ENCODE data around the gene NENF.
"Not testable (repeated sequence)": the region's sequence is repeated elsewhere in the genome, so short reads cannot be mapped to it uniquely, and the experiment has no call there.

Gene NENF

GRCh38 chr1:212432661-212433576 lies at the start of gene NENF:
Gene NENF (plus strand): TSS chr1:212432920. CDS start chr1:212432944, 24 bp downstream.
- DNase-seq (ENCODE audit: low read depth), result peak; percentile 61

- DNase-seq (ENCODE audit: low read depth), result no peak
Observed at GRCh38 chr1:212386029-212386428, 46.7 kb upstream of the NENF start.

DNA sequence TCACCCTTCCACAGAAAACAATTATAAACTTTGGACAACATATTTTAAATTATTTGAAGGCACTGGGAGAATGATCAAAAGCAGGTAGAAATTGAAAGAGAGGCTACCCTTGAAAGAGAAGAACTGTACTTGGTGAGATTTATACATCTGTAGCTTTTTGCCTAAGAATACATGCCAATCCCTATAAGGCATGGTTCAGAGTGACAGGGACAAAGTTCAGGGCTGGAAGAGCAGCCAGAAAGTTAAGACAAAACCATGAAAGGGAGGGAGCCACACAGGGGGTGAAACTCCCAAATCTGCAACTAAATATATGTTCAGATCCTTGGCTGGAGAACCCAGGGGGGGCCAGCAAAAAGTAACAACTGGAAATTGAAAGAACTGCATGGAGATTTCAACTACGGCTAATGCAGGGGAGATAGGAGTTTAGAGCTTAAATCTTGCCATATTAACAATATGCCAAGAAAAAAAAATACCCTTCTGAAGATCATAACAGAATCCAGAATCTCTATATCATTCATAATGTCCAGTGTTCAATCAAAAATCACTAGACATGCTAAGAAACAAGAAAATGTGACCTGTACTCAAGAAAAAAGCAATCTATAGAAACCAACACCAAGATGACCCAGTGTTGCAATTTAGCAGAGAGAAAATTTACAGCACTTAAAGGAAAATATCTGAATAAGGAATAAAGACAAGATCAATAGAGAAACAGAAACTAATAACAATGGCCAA lies 43.6 kb upstream of the NENF start:
- no peak for DNase-seq (ENCODE audit: low read depth)

- not testable (repeated sequence) for DNase-seq (ENCODE audit: low read depth)
Observed at GRCh38 chr1:212395678-212396437, 36.9 kb upstream of the NENF start.

DNA sequence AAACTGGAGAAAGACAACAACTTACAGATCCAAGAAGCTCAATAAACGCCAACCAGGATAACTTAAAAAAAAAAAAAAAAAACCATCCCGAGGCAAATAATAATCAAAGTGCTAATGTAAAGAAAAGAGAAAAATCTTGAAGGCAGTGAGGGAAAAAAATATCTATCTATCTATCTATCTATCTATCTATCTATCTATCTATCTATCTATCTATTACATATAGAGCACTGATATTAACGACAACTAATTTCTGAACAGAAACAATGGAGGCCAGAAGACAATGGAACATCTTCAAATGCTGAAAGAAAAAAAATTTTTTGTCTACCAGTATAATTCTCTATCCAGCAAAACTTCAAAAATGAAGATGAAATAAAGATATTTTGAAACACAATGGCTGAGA lies 36.1 kb upstream of the NENF start:
- DNase-seq (ENCODE audit: low read depth), result no peak

- no peak for DNase-seq (ENCODE audit: low read depth)
Observed at GRCh38 chr1:212397171-212397570, 35.5 kb upstream of the NENF start.

- DNase-seq (ENCODE audit: low read depth), result no peak
Observed at GRCh38 chr1:212401042-212401441, 31.7 kb upstream of the NENF start.

DNA sequence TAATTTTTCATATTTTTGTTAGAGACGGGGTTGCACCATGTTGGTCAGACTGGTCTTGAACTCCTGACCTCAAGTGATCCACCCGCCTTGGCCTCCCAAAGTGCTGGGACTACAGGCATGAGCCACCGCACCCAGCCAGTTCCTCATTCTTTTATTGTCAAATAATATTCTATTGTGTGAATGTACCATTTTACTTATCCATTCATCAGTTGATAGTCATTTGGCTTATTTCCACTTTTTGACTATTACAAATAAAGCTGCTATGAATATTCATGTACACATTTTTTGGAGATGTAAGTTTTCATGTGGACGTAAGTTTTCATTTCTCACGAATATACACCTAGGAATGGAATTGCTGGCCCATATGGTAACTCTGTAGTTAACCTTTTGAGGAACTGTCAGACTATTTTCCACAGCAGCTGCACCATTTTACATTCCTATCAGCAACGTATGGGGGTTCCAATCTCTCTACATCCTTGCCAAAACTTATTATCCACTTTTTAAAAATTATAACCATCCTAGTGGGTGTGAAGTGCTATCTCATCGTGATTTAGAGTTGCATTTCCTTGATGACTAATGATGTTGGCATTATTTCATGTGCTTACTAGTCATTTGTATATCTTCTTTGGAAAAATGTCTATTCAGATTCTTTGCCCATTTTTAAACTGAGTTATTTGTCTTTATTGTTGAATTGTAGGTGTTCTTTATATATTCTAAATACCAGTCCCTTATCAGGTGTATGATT lies 30.7 kb upstream of the NENF start:
- DNase-seq (ENCODE audit: low read depth), result no peak

DNA sequence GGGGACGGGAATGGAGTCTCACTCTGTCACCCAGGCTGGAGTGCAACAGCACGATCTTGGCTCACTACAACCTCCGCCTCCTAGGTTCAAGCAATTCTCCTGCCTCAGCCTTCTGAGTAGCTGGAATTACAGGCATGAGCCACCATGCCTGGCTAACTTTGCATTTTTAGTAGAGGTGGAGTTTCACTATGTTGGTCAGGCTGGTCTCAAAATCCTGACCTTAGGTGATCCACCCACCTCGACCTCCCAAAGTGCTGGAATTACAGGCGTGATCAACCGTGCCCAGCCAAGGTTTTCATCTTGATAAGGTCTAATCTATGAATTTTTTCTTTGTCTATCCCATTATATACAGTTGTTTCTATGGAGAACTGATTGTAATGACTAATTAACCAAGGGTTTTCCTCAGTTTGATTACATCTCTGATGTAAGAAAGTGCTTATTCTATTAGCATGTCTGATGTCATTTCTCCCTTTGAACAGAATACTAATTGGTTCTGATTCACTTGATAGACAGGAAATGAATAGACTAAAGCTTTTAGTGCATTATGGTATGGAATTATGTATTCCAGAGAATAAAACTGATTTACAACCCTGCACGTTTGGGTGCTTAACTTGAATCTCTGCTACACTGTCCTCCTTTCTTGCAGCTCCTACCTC lies 29.9 kb upstream of the NENF start:
- no peak for DNase-seq (ENCODE audit: low read depth)

DNA sequence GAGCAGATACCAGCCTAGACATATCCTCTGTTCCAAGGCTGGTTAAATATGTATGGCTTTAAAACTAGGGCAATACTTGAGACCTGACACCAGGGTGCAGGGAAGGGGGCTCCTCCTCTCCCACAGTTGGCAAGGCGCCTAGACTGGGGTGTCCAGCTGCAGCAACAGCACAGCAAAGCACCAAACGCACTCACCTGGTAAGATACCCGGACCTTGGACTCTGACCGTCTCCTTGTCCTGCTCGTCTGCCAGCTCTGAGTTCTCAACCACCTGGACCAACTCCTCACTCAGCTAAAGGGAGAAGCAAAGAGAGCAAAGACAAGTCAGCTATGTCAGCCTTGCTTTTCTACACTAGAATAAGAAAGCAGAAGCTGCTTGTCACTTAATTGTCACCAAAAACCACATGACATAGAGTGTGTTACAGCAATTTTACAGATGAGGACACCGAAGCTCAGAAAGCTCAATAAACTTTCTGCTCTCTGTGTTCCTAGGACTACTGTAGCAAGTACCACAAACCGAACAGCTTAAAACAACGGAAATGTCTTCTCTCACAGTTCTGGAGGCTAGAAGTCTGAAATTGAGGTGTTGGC lies 22.4 kb upstream of the NENF start:
- no peak for DNase-seq (ENCODE audit: low read depth)

GRCh38 chr1:212412374-212412773 lies 20.3 kb upstream of the NENF start:
- no peak for DNase-seq (ENCODE audit: low read depth)

DNA sequence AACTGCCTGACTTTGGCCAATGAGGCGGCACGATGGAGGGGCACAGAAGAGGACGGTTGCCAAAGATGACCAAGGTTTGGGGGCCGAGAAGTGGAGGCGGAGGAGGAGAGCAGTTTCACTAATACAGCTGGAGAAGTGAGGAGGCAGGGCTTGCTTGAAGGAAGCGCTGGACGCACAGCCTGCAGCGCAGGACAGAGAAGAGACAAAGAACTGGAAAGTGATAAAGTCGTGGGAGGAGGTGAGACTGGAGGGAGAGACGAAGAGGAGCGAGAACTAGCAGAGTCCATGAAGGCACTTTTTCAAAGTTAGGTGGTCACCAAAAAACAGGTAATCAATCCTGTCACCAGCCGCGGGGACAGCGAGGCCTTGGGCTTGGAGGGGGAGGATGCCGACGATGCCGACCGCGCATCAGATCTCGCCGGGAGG lies 18.8 kb upstream of the NENF start:
- DNase-seq (ENCODE audit: low read depth), result no peak

DNA sequence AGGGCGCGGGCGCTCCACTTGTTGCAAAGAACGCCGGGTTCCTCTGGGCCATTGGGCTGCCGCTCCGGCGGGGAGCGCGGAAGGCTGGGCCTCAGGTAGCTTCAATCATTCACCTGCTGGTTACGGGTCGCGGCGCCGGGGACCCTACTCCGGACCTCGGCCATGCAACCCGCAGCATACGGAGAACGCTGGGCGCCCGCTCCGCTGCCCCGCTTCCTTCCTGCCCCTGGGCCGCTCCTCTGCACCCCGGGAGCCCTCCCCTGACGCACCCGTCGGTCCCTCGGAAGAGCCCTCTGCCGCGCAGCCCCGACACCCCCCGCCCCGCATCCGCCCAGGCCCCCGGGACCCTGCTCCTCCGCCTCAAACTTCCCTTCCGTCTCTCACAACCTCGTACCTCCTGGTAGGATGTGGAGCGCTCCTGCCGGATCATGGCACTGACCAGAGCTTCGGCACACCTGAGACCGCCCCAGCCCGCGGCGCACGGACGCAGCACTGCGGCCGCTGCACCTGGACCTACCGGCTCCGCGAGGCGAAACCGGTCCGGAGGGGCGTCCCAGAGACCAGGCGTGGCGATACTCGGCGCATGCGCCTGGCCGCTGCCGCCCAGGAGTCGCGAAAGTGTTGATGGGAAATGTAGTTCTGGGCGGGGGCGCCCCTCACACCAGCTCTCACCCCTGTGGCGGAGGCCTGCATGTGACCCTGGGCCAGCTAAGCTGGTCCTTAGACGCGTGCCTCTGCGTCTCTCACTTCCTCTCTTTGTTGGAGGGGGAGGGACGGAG lies 18.2 kb upstream of the NENF start, which contains the start of gene PACC1:
PACC1 (minus strand) TSS at position 559 of the 779 bp plus-strand sequence; CDS start at position 430, 129 bp downstream.
- DNase-seq (ENCODE audit: low read depth), result peak; percentile 80

- no peak for DNase-seq (ENCODE audit: low read depth)
Observed at GRCh38 chr1:212415107-212415841, 17.4 kb upstream of the NENF start.

GRCh38 chr1:212421165-212421564 lies 11.6 kb upstream of the NENF start:
- DNase-seq (ENCODE audit: low read depth), result no peak

DNA sequence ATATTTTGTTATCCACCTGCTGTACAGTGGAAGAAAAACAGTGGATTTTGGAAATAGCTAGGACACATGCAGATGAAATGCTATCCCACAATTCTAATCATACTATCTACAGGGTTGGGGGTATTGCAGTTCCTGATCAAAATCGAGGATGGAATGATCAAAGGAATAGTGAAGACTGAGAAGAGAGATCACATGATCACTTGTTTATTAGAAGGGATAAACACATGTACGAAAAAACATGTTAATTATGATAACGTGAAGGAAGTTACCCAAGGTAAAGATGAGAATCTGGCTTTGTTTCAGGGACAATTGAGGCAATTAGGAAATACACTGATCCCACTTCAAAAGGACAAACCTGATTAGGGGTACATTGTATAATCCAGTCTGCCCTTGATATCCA lies 8.8 kb upstream of the NENF start:
- no peak for DNase-seq (ENCODE audit: low read depth)

GRCh38 chr1:212428496-212428895 lies 4.2 kb upstream of the NENF start:
- DNase-seq (ENCODE audit: low read depth), result no peak

- no peak for DNase-seq (ENCODE audit: low read depth)
Observed at GRCh38 chr1:212430416-212430815, 2.3 kb upstream of the NENF start.

GRCh38 chr1:212430955-212431394 lies 1.7 kb upstream of the NENF start:
- DNase-seq (ENCODE audit: low read depth), result no peak

Measured in activated T-helper 1 cell treated with Interleukin-2 at 50 U/mL for 16 hours (primary cell).